NCI-H146 (cell line): ENCODE data around the gene CYSTM1.
"Not testable (repeated sequence)": the region's sequence is repeated elsewhere in the genome, so short reads cannot be mapped to it uniquely, and the experiment has no call there.

Source experiments
- DNase-seq: peaks from one replicate; lab custom pipeline; 2025; lab: John Stamatoyannopoulos, UW

CYSTM1 gene

GRCh38 chr5:140178086-140178410 is 3.1 kb downstream of the CYSTM1 start:
- DNase-seq: no peak

GRCh38 chr5:140178482-140179116 is 3.6 kb downstream of the CYSTM1 start:
- no peak for DNase-seq

- no peak for DNase-seq
These were observed 6.1 kb downstream of the CYSTM1 start for GRCh38 chr5:140181002-140181483.

GRCh38 chr5:140181525-140181924 is 6.5 kb downstream of the CYSTM1 start:
- no peak for DNase-seq

GRCh38 chr5:140182075-140182711 is 7.2 kb downstream of the CYSTM1 start:
- DNase-seq: no peak

GRCh38 chr5:140182803-140183367 is 7.9 kb downstream of the CYSTM1 start:
- no peak for DNase-seq

- no peak for DNase-seq
These were observed 10.4 kb downstream of the CYSTM1 start for GRCh38 chr5:140185409-140185808.

- no peak for DNase-seq
These were observed 11.3 kb downstream of the CYSTM1 start for GRCh38 chr5:140186267-140186671.

- no peak for DNase-seq
These were observed 14.3 kb downstream of the CYSTM1 start for GRCh38 chr5:140189253-140189652.

- DNase-seq: no peak
These were observed 15.2 kb downstream of the CYSTM1 start for GRCh38 chr5:140189977-140190871.

- no peak for DNase-seq
These were observed 15.9 kb downstream of the CYSTM1 start for GRCh38 chr5:140190872-140191218.

- no peak for DNase-seq
These were observed 17.9 kb downstream of the CYSTM1 start for GRCh38 chr5:140192715-140193430.

- DNase-seq: no peak
These were observed 19.7 kb downstream of the CYSTM1 start for GRCh38 chr5:140194662-140195061.

GRCh38 chr5:140196115-140196814 is 21.3 kb downstream of the CYSTM1 start:
- no peak for DNase-seq

GRCh38 chr5:140197023-140197422 is 22.0 kb downstream of the CYSTM1 start:
- DNase-seq: no peak

GRCh38 chr5:140198915-140199314 is 23.9 kb downstream of the CYSTM1 start:
- not testable (repeated sequence) for DNase-seq

- no peak for DNase-seq
These were observed 27.1 kb downstream of the CYSTM1 start for GRCh38 chr5:140202078-140202477.

GRCh38 chr5:140202610-140203009 is 27.6 kb downstream of the CYSTM1 start:
- DNase-seq: no peak

- no peak for DNase-seq
These were observed 30.2 kb downstream of the CYSTM1 start for GRCh38 chr5:140205216-140205615.

GRCh38 chr5:140205952-140206351 is 31.0 kb downstream of the CYSTM1 start:
- no peak for DNase-seq

- DNase-seq: no peak
These were observed 32.4 kb downstream of the CYSTM1 start for GRCh38 chr5:140207250-140207964.
